ENCODE data around the gene FAM171A1.
"Not testable (repeated sequence)": the region's sequence is repeated elsewhere in the genome, so short reads cannot be mapped to it uniquely, and the experiment has no call there.

The FAM171A1 gene

GRCh38 chr10:15416034-15416433 is 44.9 kb upstream of the FAM171A1 start:
- H3K9me3 ChIP-seq (replicated peaks; ENCODE audit: insufficient read depth, low read length): no peaks in the 10 kb centered on the region
- H3K27me3 ChIP-seq (replicated peaks; ENCODE audit: insufficient read depth, low read length): no peaks in the 10 kb centered on the region
- H3K27ac ChIP-seq (ENCODE audit: low read length): no peak overlapping the region
- H3K9me2 ChIP-seq (replicated peaks; ENCODE audit: insufficient read depth, low read length): no peaks in the 10 kb centered on the region
- H4K20me1 ChIP-seq (ENCODE audit: insufficient read depth, low read length): no peaks in the 10 kb centered on the region
- H2AFZ ChIP-seq (ENCODE audit: low read length): no peak overlapping the region
- no peak overlapping the region for H3K4me3 ChIP-seq (ENCODE audit: low read length)
- no peaks in the 10 kb centered on the region for H3K4me1 ChIP-seq (ENCODE audit: low read length)
- H3K36me3 ChIP-seq (replicated peaks; ENCODE audit: insufficient read depth, low read length): no peaks in the 10 kb centered on the region
- no peaks in the 10 kb centered on the region for H3K79me2 ChIP-seq (ENCODE audit: low read length)
- H3F3A ChIP-seq (ENCODE audit: insufficient read depth, low read length): no peaks in the 10 kb centered on the region
- TF ChIP-seq EZH2 (optimal IDR thresholded peaks at IDR 0.05; ENCODE audit: low read depth, low read length) (no peak), EZH2phosphoT487 (IDR thresholded peaks at IDR 0.05; ENCODE audit: low read length) (no peak)
- TF ChIP-seq, protein P1, sequence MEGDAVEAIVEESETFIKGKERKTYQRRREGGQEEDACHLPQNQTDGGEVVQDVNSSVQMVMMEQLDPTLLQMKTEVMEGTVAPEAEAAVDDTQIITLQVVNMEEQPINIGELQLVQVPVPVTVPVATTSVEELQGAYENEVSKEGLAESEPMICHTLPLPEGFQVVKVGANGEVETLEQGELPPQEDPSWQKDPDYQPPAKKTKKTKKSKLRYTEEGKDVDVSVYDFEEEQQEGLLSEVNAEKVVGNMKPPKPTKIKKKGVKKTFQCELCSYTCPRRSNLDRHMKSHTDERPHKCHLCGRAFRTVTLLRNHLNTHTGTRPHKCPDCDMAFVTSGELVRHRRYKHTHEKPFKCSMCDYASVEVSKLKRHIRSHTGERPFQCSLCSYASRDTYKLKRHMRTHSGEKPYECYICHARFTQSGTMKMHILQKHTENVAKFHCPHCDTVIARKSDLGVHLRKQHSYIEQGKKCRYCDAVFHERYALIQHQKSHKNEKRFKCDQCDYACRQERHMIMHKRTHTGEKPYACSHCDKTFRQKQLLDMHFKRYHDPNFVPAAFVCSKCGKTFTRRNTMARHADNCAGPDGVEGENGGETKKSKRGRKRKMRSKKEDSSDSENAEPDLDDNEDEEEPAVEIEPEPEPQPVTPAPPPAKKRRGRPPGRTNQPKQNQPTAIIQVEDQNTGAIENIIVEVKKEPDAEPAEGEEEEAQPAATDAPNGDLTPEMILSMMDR (IDR thresholded peaks at IDR 0.05; ENCODE audit: low read length): no peak
- no peak for DNase-seq
- no peak overlapping the region for H3K9ac ChIP-seq (ENCODE audit: low read length)
- no peak overlapping the region for H3K4me2 ChIP-seq (ENCODE audit: low read depth, low read length)

DNA sequence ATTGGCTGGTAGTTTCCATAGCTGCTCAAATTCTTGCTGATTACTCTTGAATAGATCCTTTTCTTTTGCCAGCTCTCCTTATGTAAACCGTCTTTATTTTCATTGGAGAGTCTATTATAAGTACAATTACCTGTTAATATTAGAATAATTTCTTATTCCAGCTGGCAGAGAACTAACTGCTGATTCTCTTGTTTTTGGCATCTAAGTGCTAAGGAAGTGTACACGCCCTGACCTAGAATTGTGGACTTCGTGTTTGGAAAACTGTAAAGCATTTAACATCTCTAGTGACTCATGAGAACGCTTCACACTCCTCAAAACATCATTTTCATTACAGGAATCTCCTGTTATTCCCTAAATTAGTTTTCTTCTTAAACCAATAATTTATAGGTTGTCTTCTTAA is 39.9 kb upstream of the FAM171A1 start:
- H3K36me3 ChIP-seq (replicated peaks; ENCODE audit: insufficient read depth, low read length): no peaks in the 10 kb centered on the region
- no peak for DNase-seq
- H3K4me2 ChIP-seq (ENCODE audit: low read depth, low read length): no peak overlapping the region
- no peak overlapping the region for H3K27ac ChIP-seq (ENCODE audit: low read length)
- H3K9me3 ChIP-seq (replicated peaks; ENCODE audit: insufficient read depth, low read length): no peaks in the 10 kb centered on the region
- no peak overlapping the region for H3K4me3 ChIP-seq (ENCODE audit: low read length)
- H4K20me1 ChIP-seq (ENCODE audit: insufficient read depth, low read length): no peaks in the 10 kb centered on the region
- H3F3A ChIP-seq (ENCODE audit: insufficient read depth, low read length): no peaks in the 10 kb centered on the region
- no peak overlapping the region for H3K9ac ChIP-seq (ENCODE audit: low read length)
- no peaks in the 10 kb centered on the region for H3K4me1 ChIP-seq (ENCODE audit: low read length)
- no peak overlapping the region for H2AFZ ChIP-seq (ENCODE audit: low read length)
- no peak for TF ChIP-seq EZH2phosphoT487 (IDR thresholded peaks at IDR 0.05; ENCODE audit: low read length)
- no peaks in the 10 kb centered on the region for H3K79me2 ChIP-seq (ENCODE audit: low read length)
- H3K27me3 ChIP-seq (replicated peaks; ENCODE audit: insufficient read depth, low read length): no peaks in the 10 kb centered on the region
- no peaks in the 10 kb centered on the region for H3K9me2 ChIP-seq (replicated peaks; ENCODE audit: insufficient read depth, low read length)

GRCh38 chr10:15409350-15409749 is 38.3 kb upstream of the FAM171A1 start:
- H4K20me1 ChIP-seq (ENCODE audit: insufficient read depth, low read length); H3F3A ChIP-seq (ENCODE audit: insufficient read depth, low read length); H3K9me3 ChIP-seq (replicated peaks; ENCODE audit: insufficient read depth, low read length): not testable (repeated sequence)

DNA sequence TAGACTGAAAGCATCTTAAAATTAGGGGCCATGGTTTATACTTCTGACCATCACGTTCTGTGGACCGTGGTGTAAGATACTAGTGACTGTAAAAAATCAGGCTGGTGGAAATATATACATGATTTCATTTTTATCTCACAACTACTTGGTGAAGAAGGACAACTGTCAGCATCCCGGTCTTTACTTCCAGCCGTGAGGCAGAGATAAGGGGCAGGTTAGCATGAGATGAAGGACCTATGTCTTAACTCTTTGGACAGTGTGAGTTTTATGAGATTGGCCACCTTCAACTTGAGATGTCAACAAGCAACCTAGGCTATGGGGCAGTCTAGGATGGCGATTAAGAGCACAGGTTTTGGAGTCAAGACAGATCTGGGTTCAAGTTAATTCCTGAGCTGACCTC is 37.5 kb upstream of the FAM171A1 start:
- no peaks in the 10 kb centered on the region for H3K79me2 ChIP-seq (ENCODE audit: low read length)
- H3K4me2 ChIP-seq (ENCODE audit: low read depth, low read length): no peak overlapping the region
- no peaks in the 10 kb centered on the region for H3K36me3 ChIP-seq (replicated peaks; ENCODE audit: insufficient read depth, low read length)
- no peak overlapping the region for H3K27ac ChIP-seq (ENCODE audit: low read length)
- no peaks in the 10 kb centered on the region for H3K9me3 ChIP-seq (replicated peaks; ENCODE audit: insufficient read depth, low read length)
- H3K9me2 ChIP-seq (replicated peaks; ENCODE audit: insufficient read depth, low read length): no peaks in the 10 kb centered on the region
- DNase-seq: no peak
- H4K20me1 ChIP-seq (ENCODE audit: insufficient read depth, low read length): no peaks in the 10 kb centered on the region
- H3F3A ChIP-seq (ENCODE audit: insufficient read depth, low read length): no peaks in the 10 kb centered on the region
- no peak overlapping the region for H3K4me3 ChIP-seq (ENCODE audit: low read length)
- H2AFZ ChIP-seq (ENCODE audit: low read length): no peak overlapping the region
- TF ChIP-seq EZH2 (optimal IDR thresholded peaks at IDR 0.05; ENCODE audit: low read depth, low read length): no peak
- TF ChIP-seq EZH2phosphoT487 (IDR thresholded peaks at IDR 0.05; ENCODE audit: low read length): no peak
- TF ChIP-seq, protein P1 (IDR thresholded peaks at IDR 0.05; ENCODE audit: low read length): no peak
- no peaks in the 10 kb centered on the region for H3K4me1 ChIP-seq (ENCODE audit: low read length)
- no peaks in the 10 kb centered on the region for H3K27me3 ChIP-seq (replicated peaks; ENCODE audit: insufficient read depth, low read length)
- H3K9ac ChIP-seq (ENCODE audit: low read length): no peak overlapping the region

More at GRCh38 chr10:15409350-15409749, 38.3 kb upstream of the FAM171A1 start:
- not testable (repeated sequence) for H3K27ac ChIP-seq (ENCODE audit: low read length); H3K27me3 ChIP-seq (replicated peaks; ENCODE audit: insufficient read depth, low read length); H3K36me3 ChIP-seq (replicated peaks; ENCODE audit: insufficient read depth, low read length); H3K79me2 ChIP-seq (ENCODE audit: low read length); H2AFZ ChIP-seq (ENCODE audit: low read length); H3K9ac ChIP-seq (ENCODE audit: low read length); DNase-seq; H3K4me3 ChIP-seq (ENCODE audit: low read length); H3K4me1 ChIP-seq (ENCODE audit: low read length); H3K4me2 ChIP-seq (ENCODE audit: low read depth, low read length); H3K9me2 ChIP-seq (replicated peaks; ENCODE audit: insufficient read depth, low read length)
